Posterior vena cava (tissue), 2 donors: ENCODE measurements around the gene CBLC. TPM values are rescaled to one million over a fixed set of nuclear protein-coding genes. Genes with fewer than 3 reads are reported as not detected.

ENCODE experiments used
- DNase-seq: peaks from one replicate; pipeline ENCODE4 v3.0.0-alpha.2; 2020; ENCODE audit warnings: low spot score
- intact Hi-C, 2 donors: fragments of 100-400 bp; cut with DNase I; formaldehyde crosslinking; loops; one replicate each; pipeline versions ENCODE4 v1.14.1 to v1.14.2; 2022 to 2023
- total RNA-seq, 2 donors: library from RNA; stranded (reverse); fragmentation: NEBNext Ultra II Directional; extraction: Animal tissue kit (Norgen Biotek cat#: 25700); gene quantifications; one replicate each; pipeline ENCODE4 v1.2.1, GENCODE V29; 2021
- donor health status: DM: yes; HTN: yes; CAD: no.
- donor health status: DM: yes; HTN: yes; CAD: no.

Gene CBLC
- total RNA-seq, 2 donors from 2014 or later: not detected

DNA sequence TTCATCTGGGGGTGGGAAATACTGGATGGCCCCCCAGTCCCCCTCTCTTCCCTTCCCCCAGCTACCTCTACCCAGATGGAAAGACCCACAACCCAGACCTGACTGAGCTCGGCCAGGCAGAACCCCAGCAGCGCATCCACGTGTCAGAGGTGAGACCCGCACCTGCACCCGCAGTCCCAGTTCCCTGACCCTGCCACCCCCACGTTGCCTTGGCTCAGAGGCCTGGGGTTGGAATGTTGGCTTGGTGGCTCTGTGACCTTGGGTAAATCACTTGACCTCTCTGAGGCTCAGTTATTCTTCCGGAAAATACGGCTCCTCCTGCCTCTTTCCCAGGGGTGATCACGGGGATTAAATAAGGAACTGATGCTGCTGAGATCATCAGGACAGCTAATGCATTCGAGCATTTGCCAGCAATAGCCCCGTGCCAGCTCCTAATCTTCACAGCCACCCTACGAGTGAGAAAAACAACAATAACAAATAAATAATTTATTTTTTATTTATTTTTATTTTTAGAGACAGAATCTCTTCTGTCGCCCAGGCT lies 12.3 kb downstream of the CBLC start:
- DNase-seq: no peak
- intact Hi-C loops: loop anchor here in 1 of 2 donors (1.0 kb wide), 1 partner anchor 49 kb away; no protein-coding TSS in a partner anchor

- no peak for DNase-seq
- intact Hi-C loops: no loop called here
These were observed 14.6 kb downstream of the CBLC start for GRCh38 chr19:44792281-44792680.

- no peak for DNase-seq
- intact Hi-C loops: no loop called here
These were observed 16.9 kb downstream of the CBLC start for GRCh38 chr19:44794610-44795009.

DNA sequence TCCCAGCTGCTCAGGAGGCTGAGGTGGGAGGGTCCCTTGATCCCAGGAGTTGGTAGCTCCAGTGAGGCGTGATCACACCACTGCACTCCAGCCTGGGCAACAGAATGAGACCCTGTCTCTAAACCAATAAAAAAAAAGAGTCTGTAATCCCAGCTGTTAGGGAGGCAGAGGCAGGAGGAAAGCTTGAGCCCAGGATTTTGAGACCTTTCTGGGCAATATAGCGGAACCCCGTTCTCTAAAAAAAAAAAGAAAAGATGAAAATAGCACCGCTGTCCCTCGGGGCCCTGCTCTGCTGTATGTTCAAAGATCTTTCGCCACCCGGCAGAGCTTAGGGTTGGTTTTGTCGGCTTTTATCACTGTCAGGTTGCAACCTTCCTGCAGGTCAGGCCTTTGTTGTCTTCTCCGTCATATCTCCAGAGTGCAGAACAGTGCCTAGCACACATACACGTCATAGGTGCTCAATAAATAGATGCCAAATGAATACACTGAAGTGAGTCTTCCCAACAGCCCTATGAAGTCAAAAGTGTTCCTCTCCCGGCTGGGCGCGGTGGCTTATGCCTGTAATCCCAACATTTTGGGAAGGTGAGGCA lies 17.8 kb downstream of the CBLC start:
- DNase-seq: no peak
- intact Hi-C loops: no loop called here

DNA sequence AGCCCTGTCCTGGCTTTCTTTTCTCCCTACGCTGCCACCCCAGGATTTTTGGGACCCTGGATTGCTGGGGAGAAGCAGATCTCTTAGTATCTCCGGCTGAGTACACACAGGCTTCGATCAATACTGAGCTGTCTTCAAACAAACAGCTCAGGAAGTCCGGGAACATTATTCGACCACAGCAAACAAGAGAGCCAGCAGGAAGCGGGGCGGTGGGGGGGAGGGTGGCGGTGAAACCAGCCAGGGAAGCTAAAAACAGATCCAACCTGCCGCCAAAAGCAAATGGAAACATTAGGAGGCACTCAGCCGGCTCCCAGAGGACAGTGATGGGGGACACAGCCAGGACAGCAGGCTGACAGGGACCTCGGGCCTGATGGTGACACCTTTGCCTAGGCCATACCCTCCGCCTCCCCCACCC lies 19.0 kb downstream of the CBLC start:
- no peak for DNase-seq
- intact Hi-C loops: no loop called here

- intact Hi-C loops: loop anchor here in 1 of 2 donors (2.0 kb wide), 1 partner anchor 45 kb away; no protein-coding TSS in a partner anchor
- DNase-seq: no peak
These were observed 22.1 kb downstream of the CBLC start for GRCh38 chr19:44799627-44800346.

- DNase-seq: peak; percentile 95
- intact Hi-C loops: no loop called here
These were observed 22.8 kb downstream of the CBLC start for GRCh38 chr19:44800461-44800860.

GRCh38 chr19:44803442-44804428 lies 26.0 kb downstream of the CBLC start:
- intact Hi-C loops: no loop called here

GRCh38 chr19:44806291-44806690 lies 28.6 kb downstream of the CBLC start:
- intact Hi-C loops: loop anchor here in 1 of 2 donors (5.0 kb wide), 1 partner anchor 36 kb away; no protein-coding TSS in a partner anchor
- no peak for DNase-seq

More at GRCh38 chr19:44803442-44804428, 26.0 kb downstream of the CBLC start:
- no peak for DNase-seq

DNA sequence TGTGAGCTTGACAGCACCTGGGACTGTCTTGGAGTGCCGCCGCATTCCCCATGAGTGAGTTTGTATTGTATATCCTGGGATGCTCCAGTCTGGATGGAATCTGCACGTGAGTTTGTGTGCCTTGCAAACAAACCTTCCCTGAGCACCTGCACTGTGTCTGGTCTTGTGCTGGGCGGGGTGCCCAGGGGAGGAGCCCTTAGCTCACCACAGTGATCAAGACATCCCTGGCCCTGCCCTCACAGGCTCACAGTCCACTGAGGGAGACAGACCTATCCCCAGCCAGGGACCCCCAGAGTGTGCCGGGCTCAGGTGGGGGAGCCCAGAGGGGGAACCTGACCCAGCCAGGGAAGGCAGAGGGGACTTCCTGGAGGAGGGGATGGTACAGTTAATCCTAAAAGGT lies 29.5 kb downstream of the CBLC start:
- intact Hi-C loops: loop anchor here in 1 of 2 donors (5.0 kb wide), 1 partner anchor 35 kb away; no protein-coding TSS in a partner anchor
- DNase-seq: no peak

GRCh38 chr19:44807652-44808462 lies 30.2 kb downstream of the CBLC start:
- no peak for DNase-seq
- intact Hi-C loops: loop anchor here in 1 of 2 donors (5.0 kb wide), 1 partner anchor 34 kb away; no protein-coding TSS in a partner anchor

- intact Hi-C loops: loop anchor here in 1 of 2 donors (5.0 kb wide), 1 partner anchor 34 kb away; no protein-coding TSS in a partner anchor
- DNase-seq: peak; percentile 87
These were observed 31.0 kb downstream of the CBLC start, which contains the start of gene BCAM for GRCh38 chr19:44808463-44809371. TSS of gene BCAM (plus strand) at chr19:44809103. CDS start at chr19:44809125, 22 bp downstream.

DNA sequence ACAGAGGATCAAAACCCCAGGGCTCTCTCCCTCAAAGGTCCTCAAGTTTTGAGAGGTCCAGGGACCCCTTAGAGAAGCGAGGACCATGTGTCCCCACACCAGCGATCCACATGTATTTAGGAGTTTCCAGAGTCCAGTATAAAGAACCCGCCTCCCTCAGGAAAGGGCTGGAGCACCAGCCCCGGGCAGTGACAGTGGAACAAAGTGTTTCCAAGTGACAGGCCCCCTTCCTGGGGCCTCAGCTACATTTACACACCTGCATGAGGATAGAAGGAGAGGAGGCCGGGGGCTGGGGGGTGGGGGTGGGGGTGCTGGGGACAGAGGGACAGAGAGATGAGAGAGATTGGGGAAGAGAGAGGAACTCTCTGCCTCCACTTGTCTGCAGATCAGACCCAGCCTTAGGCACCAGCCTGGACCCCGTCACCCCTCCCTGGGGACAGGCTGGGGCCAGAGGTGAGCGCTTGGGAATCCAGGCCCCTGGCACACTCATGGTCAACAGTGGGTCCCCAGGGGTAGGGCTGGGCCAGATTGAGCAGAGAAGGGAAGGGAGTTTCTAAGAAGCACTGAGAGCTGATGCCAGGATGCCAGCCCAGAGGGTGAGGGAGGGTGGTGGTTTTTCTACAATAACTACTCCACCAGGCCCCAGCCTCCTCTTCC lies 32.0 kb downstream of the CBLC start:
- intact Hi-C loops: loop anchor here in 1 of 2 donors (5.0 kb wide), 1 partner anchor 33 kb away; no protein-coding TSS in a partner anchor
- no peak for DNase-seq

DNA sequence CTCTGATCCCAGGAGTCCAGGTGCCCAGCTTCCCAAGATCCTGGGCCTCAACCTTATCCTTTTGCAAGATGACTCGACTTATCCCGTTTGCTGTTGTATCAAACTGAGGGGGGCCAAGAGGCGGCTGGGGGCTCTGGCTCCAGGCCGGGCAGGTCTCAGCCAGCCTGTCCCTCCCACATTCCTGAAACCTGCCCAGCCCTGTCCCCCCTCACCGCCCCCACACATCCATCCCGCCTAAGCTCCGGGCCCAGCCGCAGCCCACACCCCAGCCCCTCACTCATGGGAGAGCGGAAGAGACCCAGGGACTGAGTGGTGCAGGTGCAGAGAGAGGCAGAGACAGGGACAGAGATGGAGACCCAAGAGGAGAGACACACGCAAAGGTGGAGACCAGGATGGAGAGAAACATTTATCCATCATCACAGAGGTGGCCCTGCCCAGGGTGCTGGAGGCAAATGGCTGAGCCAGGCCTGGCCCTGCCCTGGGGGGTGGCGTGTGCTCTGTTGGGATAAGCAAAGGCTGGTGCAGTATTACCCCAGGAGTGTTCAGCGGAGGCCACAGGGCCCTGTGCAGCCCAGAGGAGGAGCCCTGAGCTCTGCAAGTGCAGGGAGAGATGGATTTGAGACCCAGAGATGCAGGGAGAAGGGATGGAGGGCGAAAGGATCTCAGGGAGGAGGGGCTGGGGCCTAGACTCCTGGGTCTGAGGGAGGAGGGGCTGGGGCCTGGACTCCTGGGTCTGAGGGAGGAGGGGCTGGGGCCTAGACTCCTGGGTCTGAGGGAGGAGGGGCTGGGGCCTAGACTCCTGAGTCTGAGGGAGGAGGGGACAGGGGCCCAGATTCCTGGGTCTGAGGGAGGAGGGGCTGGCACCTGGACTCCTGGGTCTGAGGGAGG lies 32.8 kb downstream of the CBLC start:
- DNase-seq: no peak
- intact Hi-C loops: no loop called here

GRCh38 chr19:44811122-44811419 lies 33.4 kb downstream of the CBLC start:
- intact Hi-C loops: no loop called here
- DNase-seq: no peak
